Neuron (in vitro differentiated cells): ENCODE measurements around the gene PHB1.
A peak's percentile ranks its signal among the peaks of the same experiment; 100 is the strongest.
"Not testable (repeated sequence)": the region's sequence is repeated elsewhere in the genome, so short reads cannot be mapped to it uniquely, and the experiment has no call there.

ENCODE experiments used
- H2AFZ ChIP-seq: one replicate; pipeline ENCODE4 v1.6.1; 2013; ENCODE audit warnings: low read depth, mild to moderate bottlenecking, inconsistent platforms, low read length, moderate library complexity
- H3K27me3 ChIP-seq: one replicate; pipeline ENCODE4 v1.6.1; 2013; ENCODE audit warnings: low read length; ENCODE audit not compliant: insufficient read depth
- H3K36me3 ChIP-seq: one replicate; pipeline ENCODE4 v1.6.1; 2013; ENCODE audit warnings: low read length; ENCODE audit not compliant: insufficient read depth
- H3K4me1 ChIP-seq: one replicate; pipeline ENCODE4 v1.6.1; 2013; ENCODE audit warnings: low read length; ENCODE audit not compliant: insufficient read depth
- H3K4me3 ChIP-seq: 2 replicates; pipeline ENCODE4 v1.5.1; 2013; ENCODE audit warnings: mild to moderate bottlenecking, low read length, moderate library complexity
- H3K9me3 ChIP-seq: one replicate; pipeline ENCODE4 v1.6.1; 2013; ENCODE audit warnings: low read length

Gene PHB1

GRCh38 chr17:49436174-49436573 is 21.5 kb upstream of the PHB1 start:
- Histone ChIP-seq H3K27me3 (peaks cover 23% of the 10 kb centered on the region), H3K4me1 (peaks cover 28% of the 10 kb centered on the region), H3K36me3 (no peaks in the 10 kb centered on the region), H2AFZ (no peak overlapping the region), H3K4me3 (no peak overlapping the region), H3K9me3 (no peaks in the 10 kb centered on the region)

- peaks cover 28% of the 10 kb centered on the region for H3K4me1 ChIP-seq
- peaks cover 20% of the 10 kb centered on the region for H3K27me3 ChIP-seq
- no peaks in the 10 kb centered on the region for H3K36me3 ChIP-seq
- no peaks in the 10 kb centered on the region for H3K9me3 ChIP-seq
- no peak overlapping the region for H3K4me3 ChIP-seq
- H2AFZ ChIP-seq = no peak overlapping the region
Measured at GRCh38 chr17:49435671-49436029, 21.0 kb upstream of the PHB1 start.

- peaks cover 24% of the 10 kb centered on the region for H3K4me1 ChIP-seq
- H3K9me3 ChIP-seq = no peaks in the 10 kb centered on the region
- H2AFZ ChIP-seq = no peak overlapping the region
- H3K27me3 ChIP-seq = peaks cover 14% of the 10 kb centered on the region
- no peak overlapping the region for H3K4me3 ChIP-seq
- no peaks in the 10 kb centered on the region for H3K36me3 ChIP-seq
Measured at GRCh38 chr17:49434821-49435670, 20.4 kb upstream of the PHB1 start.

- Histone ChIP-seq H3K4me1 (peaks cover 5% of the 10 kb centered on the region), H2AFZ (no peak overlapping the region)
Measured at GRCh38 chr17:49433000-49433694, 18.5 kb upstream of the PHB1 start.

GRCh38 chr17:49431743-49432142 is 17.1 kb upstream of the PHB1 start:
- H2AFZ ChIP-seq = no peak overlapping the region
- H3K4me1 ChIP-seq = no peaks in the 10 kb centered on the region
- no peaks in the 10 kb centered on the region for H3K9me3 ChIP-seq
- H3K4me3 ChIP-seq = no peak overlapping the region
- no peaks in the 10 kb centered on the region for H3K36me3 ChIP-seq
- H3K27me3 ChIP-seq = peaks cover 18% of the 10 kb centered on the region

More at GRCh38 chr17:49433000-49433694, 18.5 kb upstream of the PHB1 start:
- Histone ChIP-seq H3K27me3 (peaks cover 14% of the 10 kb centered on the region), H3K9me3 (no peaks in the 10 kb centered on the region), H3K36me3 (no peaks in the 10 kb centered on the region), H3K4me3 (no peak overlapping the region)

GRCh38 chr17:49425004-49425286 is 10.3 kb upstream of the PHB1 start:
- Histone ChIP-seq H3K4me1 (no peaks in the 10 kb centered on the region), H3K36me3 (no peaks in the 10 kb centered on the region), H3K4me3 (no peak overlapping the region), H3K27me3 (peaks cover 4% of the 10 kb centered on the region), H2AFZ (no peak overlapping the region), H3K9me3 (peaks cover 2% of the 10 kb centered on the region)

- H3K4me1 ChIP-seq, H3K9me3 ChIP-seq, H3K36me3 ChIP-seq, H3K27me3 ChIP-seq, H3K4me3 ChIP-seq, H2AFZ ChIP-seq: not testable (repeated sequence)
Measured at GRCh38 chr17:49424276-49425003, 9.8 kb upstream of the PHB1 start.

- Histone ChIP-seq H3K4me3 (no peak overlapping the region), H3K9me3 (peaks cover 2% of the 10 kb centered on the region), H2AFZ (no peak overlapping the region), H3K27me3 (peaks cover 4% of the 10 kb centered on the region), H3K4me1 (no peaks in the 10 kb centered on the region), H3K36me3 (no peaks in the 10 kb centered on the region)
Measured at GRCh38 chr17:49422714-49423113, 8.0 kb upstream of the PHB1 start.

- not testable (repeated sequence) for H3K36me3 ChIP-seq, H3K4me3 ChIP-seq
Measured at GRCh38 chr17:49419761-49420160, 5.1 kb upstream of the PHB1 start.

GRCh38 chr17:49418754-49419740 is 4.4 kb upstream of the PHB1 start:
- not testable (repeated sequence) for H3K4me1 ChIP-seq, H3K4me3 ChIP-seq, H3K36me3 ChIP-seq, H3K27me3 ChIP-seq, H2AFZ ChIP-seq, H3K9me3 ChIP-seq

More at GRCh38 chr17:49419761-49420160, 5.1 kb upstream of the PHB1 start:
- not testable (repeated sequence) for H3K9me3 ChIP-seq, H3K4me1 ChIP-seq, H2AFZ ChIP-seq, H3K27me3 ChIP-seq

- Histone ChIP-seq H3K4me3 (peak overlapping the region; percentile 74), H3K4me1 (peaks cover 6% of the 10 kb centered on the region), H3K9me3 (no peaks in the 10 kb centered on the region), H3K27me3 (no peaks in the 10 kb centered on the region), H2AFZ (no peak overlapping the region), H3K36me3 (peaks cover 30% of the 10 kb centered on the region)
Measured at GRCh38 chr17:49414271-49414621, 436 bp downstream of the PHB1 start.

GRCh38 chr17:49409066-49409465 is 5.6 kb downstream of the PHB1 start:
- Histone ChIP-seq H2AFZ (no peak overlapping the region), H3K36me3 (peaks cover 73% of the 10 kb centered on the region), H3K4me1 (peaks cover 5% of the 10 kb centered on the region)

More at GRCh38 chr17:49409066-49409465, 5.6 kb downstream of the PHB1 start:
- Histone ChIP-seq H3K27me3 (no peaks in the 10 kb centered on the region), H3K9me3 (no peaks in the 10 kb centered on the region), H3K4me3 (no peak overlapping the region)
